ENCODE data around the gene CCDC85A. TPM values are rescaled to one million over a fixed set of nuclear protein-coding genes. Genes with fewer than 3 reads are reported as not detected.

Gene CCDC85A
- polyA plus RNA-seq, 1 donor from 2014 or later = 24.7 TPM

DNA sequence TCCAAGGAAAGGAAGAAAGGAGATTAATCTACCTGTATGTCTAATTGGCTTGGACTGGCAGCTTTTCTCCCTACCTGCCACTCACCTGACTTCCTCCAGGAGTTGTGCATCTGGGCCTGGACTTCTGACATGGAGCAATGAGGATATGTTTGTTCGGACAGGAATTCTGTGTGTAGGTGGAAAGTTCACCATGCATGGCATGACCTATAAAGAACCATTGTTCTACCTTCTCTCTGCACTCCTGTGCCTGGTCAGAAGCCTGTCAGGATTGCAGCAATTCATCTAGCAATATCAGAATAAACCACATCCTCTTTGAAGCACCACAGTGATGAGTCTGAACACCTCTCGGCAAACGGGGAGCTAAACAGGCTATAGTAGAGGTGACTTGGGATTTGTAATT is 20.8 kb downstream of the CCDC85A start:
- Histone ChIP-seq H3K9me2 (ENCODE audit: insufficient read depth, low read length) (no peaks in the 10 kb centered on the region), H3K27ac (ENCODE audit: low read length) (no peak overlapping the region), H3K4me2 (ENCODE audit: low read length) (no peak overlapping the region), H3K79me2 (replicated peaks; ENCODE audit: insufficient read depth, low read length) (no peaks in the 10 kb centered on the region), H4K20me1 (ENCODE audit: insufficient read depth) (no peaks in the 10 kb centered on the region), H3F3A (ENCODE audit: insufficient read depth, low read length, poor library complexity, severe bottlenecking) (no peaks in the 10 kb centered on the region), H3K9ac (ENCODE audit: low read length) (no peak overlapping the region), H3K36me3 (ENCODE audit: insufficient read depth, low read length) (no peaks in the 10 kb centered on the region), H3K4me3 (ENCODE audit: low read length) (no peak overlapping the region), H3K27me3 (ENCODE audit: insufficient read depth, low read depth, low read length) (no peaks in the 10 kb centered on the region), H3K9me3 (ENCODE audit: low read length) (no peaks in the 10 kb centered on the region), H2AFZ (ENCODE audit: low read depth, low read length) (no peak overlapping the region)
- TF ChIP-seq EZH2 (IDR thresholded peaks at IDR 0.05; ENCODE audit: borderline replicate concordance, insufficient read depth, low read length, poor library complexity, severe bottlenecking) (no peak), SMC3 (conservative IDR thresholded peaks at IDR 0.05; ENCODE audit: poor library complexity) (no peak), MXI1 (conservative IDR thresholded peaks at IDR 0.05; ENCODE audit: poor library complexity, severe bottlenecking) (no peak), POLR2AphosphoS5 (IDR thresholded peaks at IDR 0.05) (no peak), REST (IDR thresholded peaks at IDR 0.05; ENCODE audit: borderline replicate concordance) (no peak), CTCF (IDR thresholded peaks at IDR 0.05; ENCODE audit: poor library complexity, severe bottlenecking) (no peak), EP300 (conservative IDR thresholded peaks at IDR 0.05; ENCODE audit: poor library complexity, severe bottlenecking) (no peak), RAD21 (conservative IDR thresholded peaks at IDR 0.05) (no peak), TAF1 (IDR thresholded peaks at IDR 0.05; ENCODE audit: low read depth) (no peak)

- no peak for TF ChIP-seq SMC3 (conservative IDR thresholded peaks at IDR 0.05; ENCODE audit: poor library complexity)
- TF ChIP-seq EZH2 (IDR thresholded peaks at IDR 0.05; ENCODE audit: borderline replicate concordance, insufficient read depth, low read length, poor library complexity, severe bottlenecking) = no peak
- TF ChIP-seq REST (IDR thresholded peaks at IDR 0.05; ENCODE audit: borderline replicate concordance) = no peak
- TF ChIP-seq EP300 (conservative IDR thresholded peaks at IDR 0.05; ENCODE audit: poor library complexity, severe bottlenecking) = no peak
- H3K27ac ChIP-seq (ENCODE audit: low read length) = no peak overlapping the region
- H4K20me1 ChIP-seq (ENCODE audit: insufficient read depth) = no peaks in the 10 kb centered on the region
- no peaks in the 10 kb centered on the region for H3K27me3 ChIP-seq (ENCODE audit: insufficient read depth, low read depth, low read length)
- no peaks in the 10 kb centered on the region for H3F3A ChIP-seq (ENCODE audit: insufficient read depth, low read length, poor library complexity, severe bottlenecking)
- H3K4me2 ChIP-seq (ENCODE audit: low read length) = no peak overlapping the region
- H3K9ac ChIP-seq (ENCODE audit: low read length) = no peak overlapping the region
- H3K36me3 ChIP-seq (ENCODE audit: insufficient read depth, low read length) = no peaks in the 10 kb centered on the region
- no peaks in the 10 kb centered on the region for H3K9me3 ChIP-seq (ENCODE audit: low read length)
- no peaks in the 10 kb centered on the region for H3K79me2 ChIP-seq (replicated peaks; ENCODE audit: insufficient read depth, low read length)
- no peaks in the 10 kb centered on the region for H3K9me2 ChIP-seq (ENCODE audit: insufficient read depth, low read length)
- H3K4me3 ChIP-seq (ENCODE audit: low read length) = no peak overlapping the region
- H2AFZ ChIP-seq (ENCODE audit: low read depth, low read length) = no peak overlapping the region
Measured at GRCh38 chr2:56206250-56206649, 22.5 kb downstream of the CCDC85A start.
